HEK293 (cell line): ENCODE results near the gene ICAM1.

Experiments used
- KLF1 ChIP-seq: fragments of 450-650 bp; formaldehyde crosslinking; IDR thresholded peaks from 2 replicates; pipeline ENCODE4 v1.5.1; 2016; ENCODE audit warnings: missing biosample characterization, missing genetic modification characterization
- KLF10 ChIP-seq: fragments of 450-650 bp; IDR thresholded peaks from 2 replicates; pipeline ENCODE4 v1.5.1; 2018; ENCODE audit warnings: missing biosample characterization, mild to moderate bottlenecking, missing genetic modification characterization
- KLF17 ChIP-seq: fragments of 450-650 bp; formaldehyde crosslinking; IDR thresholded peaks from 2 replicates; pipeline ENCODE4 v1.5.1; 2016; ENCODE audit warnings: missing biosample characterization, missing genetic modification characterization
- REPIN1 ChIP-seq: fragments of 450-650 bp; formaldehyde crosslinking; IDR thresholded peaks from 2 replicates; pipeline ENCODE4 v1.5.1; 2017; ENCODE audit warnings: missing biosample characterization, missing genetic modification characterization, low read depth
- YY1 ChIP-seq: fragments of 450-650 bp; formaldehyde crosslinking; IDR thresholded peaks from 2 replicates; pipeline ENCODE4 v1.5.1; 2018; ENCODE audit warnings: missing biosample characterization, missing genetic modification characterization
- ZBTB1 ChIP-seq: fragments of 450-650 bp; formaldehyde crosslinking; IDR thresholded peaks from 2 replicates; pipeline ENCODE4 v1.5.1; 2016; ENCODE audit warnings: missing biosample characterization, missing genetic modification characterization
- ZBTB11 ChIP-seq: fragments of 450-650 bp; formaldehyde crosslinking; conservative IDR thresholded peaks from 2 replicates; pipeline ENCODE4 v1.5.1; 2016; ENCODE audit warnings: low read depth, missing biosample characterization, missing genetic modification characterization
- ZBTB17 ChIP-seq: fragments of 450-650 bp; formaldehyde crosslinking; IDR thresholded peaks from 2 replicates; pipeline ENCODE4 v1.5.1; 2016; ENCODE audit warnings: missing biosample characterization, missing genetic modification characterization
- ZBTB26 ChIP-seq: fragments of 450-650 bp; formaldehyde crosslinking; optimal IDR thresholded peaks from 2 replicates; pipeline ENCODE3; 2016; ENCODE audit warnings: missing biosample characterization, mild to moderate bottlenecking, missing genetic modification characterization
- ZBTB48 ChIP-seq: fragments of 450-650 bp; formaldehyde crosslinking; IDR thresholded peaks from 2 replicates; pipeline ENCODE4 v1.5.1; 2016; ENCODE audit warnings: missing biosample characterization, missing genetic modification characterization
- ZFP69B ChIP-seq: fragments of 450-650 bp; formaldehyde crosslinking; IDR thresholded peaks from 2 replicates; pipeline ENCODE4 v1.5.1; 2016; ENCODE audit warnings: missing biosample characterization, missing genetic modification characterization
- ZNF114 ChIP-seq: fragments of 450-650 bp; formaldehyde crosslinking; IDR thresholded peaks from 2 replicates; pipeline ENCODE4 v1.5.0; 2017; ENCODE audit warnings: missing biosample characterization, missing genetic modification characterization
- ZNF132 ChIP-seq: fragments of 450-650 bp; formaldehyde crosslinking; IDR thresholded peaks from 2 replicates; pipeline ENCODE4 v1.5.1; 2017; ENCODE audit warnings: missing biosample characterization, missing genetic modification characterization, borderline replicate concordance
- ZNF133 ChIP-seq: fragments of 450-650 bp; formaldehyde crosslinking; IDR thresholded peaks from 2 replicates; pipeline ENCODE4 v1.5.1; 2016; ENCODE audit warnings: missing biosample characterization, missing genetic modification characterization
- ZNF2 ChIP-seq: fragments of 450-650 bp; formaldehyde crosslinking; IDR thresholded peaks from 2 replicates; pipeline ENCODE4 v1.5.1; 2016; ENCODE audit warnings: missing biosample characterization, missing genetic modification characterization
- ZNF354C ChIP-seq: fragments of 450-650 bp; formaldehyde crosslinking; IDR thresholded peaks from 2 replicates; pipeline ENCODE4 v1.5.1; 2016; ENCODE audit warnings: missing biosample characterization, missing genetic modification characterization, low read depth, borderline replicate concordance
- ZNF391 ChIP-seq: fragments of 450-650 bp; formaldehyde crosslinking; IDR thresholded peaks from 2 replicates; pipeline ENCODE4 v1.5.1; 2016; ENCODE audit warnings: low read depth, missing biosample characterization, missing genetic modification characterization, borderline replicate concordance
- ZNF501 ChIP-seq: fragments of 450-650 bp; formaldehyde crosslinking; IDR thresholded peaks from 2 replicates; pipeline ENCODE4 v1.5.1; 2016; ENCODE audit warnings: missing biosample characterization, missing genetic modification characterization
- ZNF571 ChIP-seq: fragments of 450-650 bp; formaldehyde crosslinking; IDR thresholded peaks from 2 replicates; pipeline ENCODE4 v1.5.0; 2017; ENCODE audit warnings: missing biosample characterization, missing genetic modification characterization
- ZNF843 ChIP-seq: fragments of 450-650 bp; formaldehyde crosslinking; IDR thresholded peaks from 2 replicates; pipeline ENCODE4 v1.5.1; 2016; ENCODE audit warnings: missing biosample characterization, missing genetic modification characterization
- TF ChIP-seq, protein P1 (sequence below): fragments of 450-650 bp; formaldehyde crosslinking; IDR thresholded peaks from 2 replicates; pipeline ENCODE4 v1.5.1; 2016; ENCODE audit warnings: missing biosample characterization, missing genetic modification characterization
- TF ChIP-seq, protein P2 (sequence below): fragments of 450-650 bp; formaldehyde crosslinking; IDR thresholded peaks from 2 replicates; pipeline ENCODE4 v1.5.1; 2016; ENCODE audit warnings: missing biosample characterization, missing genetic modification characterization
- TF ChIP-seq, protein P3 (sequence below): fragments of 450-650 bp; formaldehyde crosslinking; IDR thresholded peaks from 2 replicates; pipeline ENCODE4 v1.5.1; 2016; ENCODE audit warnings: missing biosample characterization, missing genetic modification characterization, low read depth

ICAM1 gene

DNA sequence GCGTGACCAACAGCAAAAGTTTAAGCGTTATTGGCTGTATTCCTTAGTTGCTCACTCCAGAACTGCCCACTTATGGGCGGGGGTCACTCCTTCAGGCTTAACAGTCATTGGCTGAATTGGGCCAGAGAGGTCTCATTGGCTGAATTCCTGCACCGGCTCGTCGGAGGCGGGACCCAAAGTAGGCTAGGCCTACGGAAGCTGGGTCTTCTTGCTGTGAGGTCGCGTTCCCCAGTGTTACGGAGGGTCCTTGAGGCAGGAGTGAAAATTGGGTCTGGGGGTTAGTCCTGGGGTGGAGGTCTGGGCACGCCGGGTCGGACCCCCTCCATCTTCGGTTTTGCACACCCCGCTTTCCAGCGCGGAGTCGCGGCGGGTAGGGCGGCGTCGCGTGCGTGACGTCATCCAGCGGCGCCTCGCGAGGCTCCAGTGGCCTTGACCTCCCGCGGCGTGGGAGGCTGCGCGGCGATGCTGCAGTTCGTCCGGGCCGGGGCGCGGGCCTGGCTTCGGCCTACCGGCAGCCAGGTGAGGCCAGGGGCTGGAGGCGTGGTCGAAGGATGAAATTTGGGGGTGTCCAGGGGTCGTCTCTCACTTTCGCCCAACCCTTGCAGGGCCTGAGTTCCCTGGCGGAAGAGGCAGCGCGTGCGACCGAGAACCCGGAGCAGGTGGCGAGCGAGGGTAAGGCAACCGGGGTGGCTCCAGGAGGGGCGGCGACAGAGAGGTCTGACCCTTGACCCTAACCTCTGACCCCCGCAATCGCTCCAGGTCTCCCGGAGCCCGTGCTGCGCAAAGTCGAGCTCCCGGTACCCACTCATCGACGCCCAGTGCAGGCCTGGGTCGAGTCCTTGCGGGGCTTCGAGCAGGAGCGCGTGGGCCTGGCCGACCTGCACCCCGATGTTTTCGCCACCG, 18.9 kb upstream of the ICAM1 start, which contains the start of gene MRPL4 (continued):
- TF ChIP-seq ZBTB11 (tag by site-specific recombination) (peak; percentile 47; the same call in 1 of the 2 replicates), ZNF354C (tag by site-specific recombination) (no peak), ZFP69B (tag by site-specific recombination) (peak; percentile 77; the same call in 1 of the 2 replicates), ZNF132 (tag by site-specific recombination) (no peak), KLF17 (tag by site-specific recombination) (peak; percentile 98), ZNF843 (tag by site-specific recombination) (peak; percentile 72), ZBTB1 (tag by site-specific recombination) (peak; percentile 83; the same call in 1 of the 2 replicates), REPIN1 (tag by site-specific recombination) (0 out of 2 replicates have a peak, but pooled peaks have one; percentile 29), ZNF571 (tag by site-specific recombination) (no peak), YY1 (tag by site-specific recombination) (peak; percentile 80; the same call in 1 of the 2 replicates), ZBTB48 (tag by site-specific recombination) (peak; percentile 79; the same call in 1 of the 2 replicates), ZNF133 (tag by site-specific recombination) (0 out of 2 replicates have a peak, but pooled peaks have one; percentile 33), KLF1 (tag by site-specific recombination) (peak; percentile 76), ZNF391 (tag by site-specific recombination) (peak; percentile 92; the same call in 1 of the 2 replicates), ZBTB26 (tag by site-specific recombination) (peak; percentile 89), ZNF501 (peak; percentile 96), ZNF2 (tag by site-specific recombination) (peak; percentile 92), KLF10 (tag by site-specific recombination) (peak; percentile 90), ZNF114 (tag by site-specific recombination) (no peak), ZBTB17 (tag by site-specific recombination) (peak; percentile 78)
- TF ChIP-seq, protein P1, sequence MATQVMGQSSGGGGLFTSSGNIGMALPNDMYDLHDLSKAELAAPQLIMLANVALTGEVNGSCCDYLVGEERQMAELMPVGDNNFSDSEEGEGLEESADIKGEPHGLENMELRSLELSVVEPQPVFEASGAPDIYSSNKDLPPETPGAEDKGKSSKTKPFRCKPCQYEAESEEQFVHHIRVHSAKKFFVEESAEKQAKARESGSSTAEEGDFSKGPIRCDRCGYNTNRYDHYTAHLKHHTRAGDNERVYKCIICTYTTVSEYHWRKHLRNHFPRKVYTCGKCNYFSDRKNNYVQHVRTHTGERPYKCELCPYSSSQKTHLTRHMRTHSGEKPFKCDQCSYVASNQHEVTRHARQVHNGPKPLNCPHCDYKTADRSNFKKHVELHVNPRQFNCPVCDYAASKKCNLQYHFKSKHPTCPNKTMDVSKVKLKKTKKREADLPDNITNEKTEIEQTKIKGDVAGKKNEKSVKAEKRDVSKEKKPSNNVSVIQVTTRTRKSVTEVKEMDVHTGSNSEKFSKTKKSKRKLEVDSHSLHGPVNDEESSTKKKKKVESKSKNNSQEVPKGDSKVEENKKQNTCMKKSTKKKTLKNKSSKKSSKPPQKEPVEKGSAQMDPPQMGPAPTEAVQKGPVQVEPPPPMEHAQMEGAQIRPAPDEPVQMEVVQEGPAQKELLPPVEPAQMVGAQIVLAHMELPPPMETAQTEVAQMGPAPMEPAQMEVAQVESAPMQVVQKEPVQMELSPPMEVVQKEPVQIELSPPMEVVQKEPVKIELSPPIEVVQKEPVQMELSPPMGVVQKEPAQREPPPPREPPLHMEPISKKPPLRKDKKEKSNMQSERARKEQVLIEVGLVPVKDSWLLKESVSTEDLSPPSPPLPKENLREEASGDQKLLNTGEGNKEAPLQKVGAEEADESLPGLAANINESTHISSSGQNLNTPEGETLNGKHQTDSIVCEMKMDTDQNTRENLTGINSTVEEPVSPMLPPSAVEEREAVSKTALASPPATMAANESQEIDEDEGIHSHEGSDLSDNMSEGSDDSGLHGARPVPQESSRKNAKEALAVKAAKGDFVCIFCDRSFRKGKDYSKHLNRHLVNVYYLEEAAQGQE (tag by site-specific recombination), result peak; percentile 58; the same call in 1 of the 2 replicates
- TF ChIP-seq, protein P2, sequence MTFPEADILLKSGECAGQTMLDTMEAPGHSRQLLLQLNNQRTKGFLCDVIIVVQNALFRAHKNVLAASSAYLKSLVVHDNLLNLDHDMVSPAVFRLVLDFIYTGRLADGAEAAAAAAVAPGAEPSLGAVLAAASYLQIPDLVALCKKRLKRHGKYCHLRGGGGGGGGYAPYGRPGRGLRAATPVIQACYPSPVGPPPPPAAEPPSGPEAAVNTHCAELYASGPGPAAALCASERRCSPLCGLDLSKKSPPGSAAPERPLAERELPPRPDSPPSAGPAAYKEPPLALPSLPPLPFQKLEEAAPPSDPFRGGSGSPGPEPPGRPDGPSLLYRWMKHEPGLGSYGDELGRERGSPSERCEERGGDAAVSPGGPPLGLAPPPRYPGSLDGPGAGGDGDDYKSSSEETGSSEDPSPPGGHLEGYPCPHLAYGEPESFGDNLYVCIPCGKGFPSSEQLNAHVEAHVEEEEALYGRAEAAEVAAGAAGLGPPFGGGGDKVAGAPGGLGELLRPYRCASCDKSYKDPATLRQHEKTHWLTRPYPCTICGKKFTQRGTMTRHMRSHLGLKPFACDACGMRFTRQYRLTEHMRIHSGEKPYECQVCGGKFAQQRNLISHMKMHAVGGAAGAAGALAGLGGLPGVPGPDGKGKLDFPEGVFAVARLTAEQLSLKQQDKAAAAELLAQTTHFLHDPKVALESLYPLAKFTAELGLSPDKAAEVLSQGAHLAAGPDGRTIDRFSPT (tag by site-specific recombination), result no peak; the same call in 1 of the 2 replicates
- TF ChIP-seq, protein P3, sequence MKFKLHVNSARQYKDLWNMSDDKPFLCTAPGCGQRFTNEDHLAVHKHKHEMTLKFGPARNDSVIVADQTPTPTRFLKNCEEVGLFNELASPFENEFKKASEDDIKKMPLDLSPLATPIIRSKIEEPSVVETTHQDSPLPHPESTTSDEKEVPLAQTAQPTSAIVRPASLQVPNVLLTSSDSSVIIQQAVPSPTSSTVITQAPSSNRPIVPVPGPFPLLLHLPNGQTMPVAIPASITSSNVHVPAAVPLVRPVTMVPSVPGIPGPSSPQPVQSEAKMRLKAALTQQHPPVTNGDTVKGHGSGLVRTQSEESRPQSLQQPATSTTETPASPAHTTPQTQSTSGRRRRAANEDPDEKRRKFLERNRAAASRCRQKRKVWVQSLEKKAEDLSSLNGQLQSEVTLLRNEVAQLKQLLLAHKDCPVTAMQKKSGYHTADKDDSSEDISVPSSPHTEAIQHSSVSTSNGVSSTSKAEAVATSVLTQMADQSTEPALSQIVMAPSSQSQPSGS (tag by site-specific recombination), result peak; percentile 98
